GM19452 (cell line): ENCODE data around the gene C11orf21.
"Not testable (repeated sequence)": the region's sequence is repeated elsewhere in the genome, so short reads cannot be mapped to it uniquely, and the experiment has no call there.

Experiments
- ATAC-seq: cut with Tn5 transposase; IDR thresholded peaks from one replicate; pipeline ENCODE4 v1.9.1; 2021; ENCODE audit not compliant: unreplicated experiment

Gene C11orf21

GRCh38 chr11:2301631-2302305 lies at the start of gene C11orf21, which contains the start of gene TSPAN32:
TSS of gene C11orf21 (minus strand) at chr11:2301918. CDS start at chr11:2301808, 110 bp downstream.
TSS of gene TSPAN32 (plus strand) at chr11:2302013. CDS start at chr11:2302150, 137 bp downstream.
- ATAC-seq, result no peak

GRCh38 chr11:2348986-2349385 lies 47.3 kb upstream of the C11orf21 start:
- ATAC-seq, result no peak

- no peak for ATAC-seq
Measured at GRCh38 chr11:2347308-2347830, 45.7 kb upstream of the C11orf21 start.

DNA sequence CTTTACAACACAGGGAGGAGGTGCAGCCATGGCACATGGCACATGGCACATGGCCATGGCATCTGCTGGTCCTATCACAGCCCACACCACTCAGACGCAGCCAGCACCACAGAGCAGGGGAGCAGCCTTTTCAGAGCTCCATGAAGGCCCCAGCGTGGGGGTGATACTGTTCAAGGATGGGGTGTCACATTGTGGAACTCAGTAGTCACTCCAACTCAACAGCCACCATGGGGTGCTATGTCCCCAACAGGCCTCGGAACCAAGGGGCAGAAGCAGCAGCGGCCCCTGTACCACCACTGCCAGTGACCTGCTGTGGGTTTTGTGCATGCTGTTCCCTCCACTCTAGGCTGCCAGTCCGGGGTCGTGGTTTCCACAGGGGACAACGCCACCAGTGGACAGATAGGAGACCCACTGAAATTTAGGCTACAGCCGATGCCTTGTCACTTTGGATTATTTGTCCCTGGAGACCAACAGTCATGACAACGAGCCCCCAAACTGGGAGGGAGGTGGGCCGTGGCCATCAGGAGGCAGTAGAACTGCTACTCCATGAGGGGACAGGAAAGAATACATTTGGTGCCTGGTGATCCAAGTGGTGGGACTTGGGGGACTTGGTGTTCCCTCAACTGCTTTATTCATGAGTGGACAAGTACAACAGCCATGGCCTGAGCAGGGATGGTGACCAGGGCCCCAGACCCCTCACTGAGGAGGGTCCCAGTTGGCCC lies 45.0 kb upstream of the C11orf21 start:
- ATAC-seq, result no peak

DNA sequence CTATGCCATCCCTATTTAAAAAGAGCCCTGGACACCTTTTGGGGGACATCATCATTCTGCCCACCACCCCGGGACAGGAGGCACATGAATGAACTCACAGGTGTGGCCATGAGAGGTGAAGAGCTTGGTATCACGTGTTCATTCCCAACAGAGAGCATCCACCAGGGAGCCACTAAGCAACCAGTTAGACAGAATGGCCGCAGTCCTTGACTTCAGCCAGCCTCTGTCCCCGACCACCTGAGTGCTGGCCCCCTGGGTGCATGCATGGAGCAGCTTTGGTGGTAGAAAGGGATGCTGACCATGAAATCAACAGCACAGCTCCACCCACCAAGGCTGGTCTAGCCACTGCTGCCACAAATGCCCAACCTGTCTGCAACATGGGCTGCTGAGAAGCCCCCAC lies 44.3 kb upstream of the C11orf21 start:
- no peak for ATAC-seq

DNA sequence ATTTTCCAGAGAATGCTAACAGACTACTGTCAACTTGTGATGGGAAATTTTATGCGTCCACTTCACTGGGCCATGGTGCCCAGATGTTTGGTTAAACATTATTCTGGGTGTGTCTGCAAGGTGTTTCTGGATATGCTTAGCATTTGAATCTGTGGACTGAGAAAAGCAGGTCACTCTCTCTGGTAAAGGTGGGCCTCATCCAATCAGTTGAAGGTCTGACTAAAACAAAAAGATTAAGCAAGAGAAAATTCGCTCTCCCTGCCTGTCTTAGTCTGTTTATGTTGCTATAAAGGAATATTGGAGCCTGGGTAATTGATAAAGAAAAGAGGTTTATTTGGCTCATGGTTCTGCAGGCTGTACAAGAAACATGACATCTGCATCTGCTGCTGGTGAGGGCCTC lies 43.3 kb upstream of the C11orf21 start:
- ATAC-seq, result no peak

DNA sequence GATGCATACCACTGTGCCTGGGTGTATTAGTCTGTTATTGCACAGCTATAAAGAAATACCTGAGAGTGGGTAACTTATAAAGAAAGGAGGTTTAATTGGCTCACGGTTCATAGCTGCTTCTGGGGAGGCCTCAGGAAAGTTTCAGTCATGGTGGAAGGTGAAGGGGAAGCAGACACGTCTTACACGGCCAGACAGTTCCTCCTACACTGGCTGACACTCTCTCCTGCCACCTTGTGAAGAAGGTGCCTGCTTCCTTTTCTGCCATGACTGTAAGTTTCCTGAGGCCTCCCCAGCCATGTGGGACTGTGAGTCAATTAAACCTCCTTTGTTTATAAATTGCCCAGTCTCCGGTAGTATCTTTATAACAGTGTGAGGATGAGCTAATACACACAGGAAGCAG lies 41.8 kb upstream of the C11orf21 start:
- no peak for ATAC-seq

DNA sequence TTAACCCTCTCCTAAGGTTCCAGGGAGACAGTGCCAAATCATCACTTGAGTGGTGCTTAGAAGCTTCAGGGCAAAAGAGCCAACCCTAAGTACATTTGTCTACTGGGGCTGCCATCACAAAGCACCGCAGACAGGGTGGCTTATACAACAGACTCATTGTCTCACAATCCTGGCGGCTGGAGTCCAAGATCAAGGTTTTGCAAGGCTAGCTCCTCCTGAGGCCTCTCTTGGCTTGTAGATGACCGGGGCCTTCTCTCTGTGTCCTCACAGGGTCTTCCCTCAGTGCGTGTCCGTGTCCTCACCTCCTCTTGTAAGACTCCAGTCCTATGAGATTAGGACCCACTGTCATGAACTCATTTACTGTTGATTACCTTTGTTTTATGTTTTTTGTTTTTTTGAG lies 41.3 kb upstream of the C11orf21 start:
- ATAC-seq, result no peak

GRCh38 chr11:2342557-2342956 lies 40.8 kb upstream of the C11orf21 start:
- no peak for ATAC-seq

DNA sequence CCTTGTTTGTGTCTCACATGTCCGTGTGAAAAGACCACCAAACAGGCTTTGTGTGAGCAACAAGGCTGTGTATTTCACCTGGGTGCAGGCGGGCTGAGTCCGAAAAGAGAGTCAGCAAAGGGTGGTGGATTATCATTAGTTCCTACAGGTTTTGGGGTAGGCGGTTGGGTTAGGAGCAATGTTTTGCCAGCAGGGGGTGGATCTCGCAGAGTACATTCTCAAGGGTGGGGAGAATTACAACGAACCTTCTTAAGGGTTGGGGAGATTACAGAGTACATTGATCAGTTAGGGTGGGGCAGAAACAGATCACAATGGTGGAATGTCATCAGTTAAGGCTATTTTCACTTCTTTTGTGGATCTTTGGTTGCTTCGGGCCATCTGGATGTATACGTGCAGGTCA lies 37.0 kb upstream of the C11orf21 start:
- ATAC-seq, result not testable (repeated sequence)

DNA sequence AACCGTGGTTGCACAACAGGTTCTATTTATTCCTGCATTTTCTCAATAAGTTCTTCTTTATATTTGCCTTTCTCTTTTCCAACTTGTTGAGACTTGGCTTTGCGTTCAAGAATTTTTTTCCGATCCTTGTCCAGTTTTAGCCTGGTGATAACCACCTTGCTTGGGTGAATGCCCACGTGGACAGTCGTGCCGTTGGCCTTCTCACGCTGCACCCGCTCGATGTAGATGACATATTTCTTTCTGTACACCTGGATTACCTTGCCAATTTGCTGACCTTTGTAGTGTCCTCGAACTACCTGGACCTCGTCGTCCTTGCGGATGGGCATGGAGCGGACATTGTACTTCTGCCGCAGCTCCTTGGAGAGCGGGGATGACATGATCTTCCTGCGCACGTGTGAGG lies 33.6 kb upstream of the C11orf21 start:
- ATAC-seq, result not testable (repeated sequence)

GRCh38 chr11:2333486-2334205 lies 31.9 kb upstream of the C11orf21 start:
- not testable (repeated sequence) for ATAC-seq

- not testable (repeated sequence) for ATAC-seq
Measured at GRCh38 chr11:2332569-2332968, 30.9 kb upstream of the C11orf21 start.

DNA sequence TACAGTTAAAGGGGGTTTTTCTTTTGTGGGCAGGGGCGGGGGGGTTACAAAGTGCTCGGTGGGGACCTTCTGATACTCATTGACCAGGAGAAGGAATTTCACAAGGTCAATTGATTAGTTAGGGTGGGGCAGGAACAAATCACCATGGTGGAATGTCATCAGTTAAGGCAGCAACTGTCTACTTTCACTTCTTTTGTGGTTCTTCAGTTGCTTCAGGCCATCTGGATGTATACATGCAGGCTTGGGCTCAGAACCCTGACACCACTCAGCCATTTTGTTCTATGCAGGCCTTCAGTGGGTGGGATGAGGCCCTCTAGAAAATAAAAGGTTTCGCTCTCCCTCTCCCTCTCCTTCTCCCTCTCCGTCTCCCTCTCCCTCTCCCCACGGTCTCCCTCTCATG lies 29.7 kb upstream of the C11orf21 start:
- no peak for ATAC-seq

- ATAC-seq, result no peak
Measured at GRCh38 chr11:2330696-2331095, 29.0 kb upstream of the C11orf21 start.

- ATAC-seq, result no peak
Measured at GRCh38 chr11:2329551-2329950, 27.8 kb upstream of the C11orf21 start.

DNA sequence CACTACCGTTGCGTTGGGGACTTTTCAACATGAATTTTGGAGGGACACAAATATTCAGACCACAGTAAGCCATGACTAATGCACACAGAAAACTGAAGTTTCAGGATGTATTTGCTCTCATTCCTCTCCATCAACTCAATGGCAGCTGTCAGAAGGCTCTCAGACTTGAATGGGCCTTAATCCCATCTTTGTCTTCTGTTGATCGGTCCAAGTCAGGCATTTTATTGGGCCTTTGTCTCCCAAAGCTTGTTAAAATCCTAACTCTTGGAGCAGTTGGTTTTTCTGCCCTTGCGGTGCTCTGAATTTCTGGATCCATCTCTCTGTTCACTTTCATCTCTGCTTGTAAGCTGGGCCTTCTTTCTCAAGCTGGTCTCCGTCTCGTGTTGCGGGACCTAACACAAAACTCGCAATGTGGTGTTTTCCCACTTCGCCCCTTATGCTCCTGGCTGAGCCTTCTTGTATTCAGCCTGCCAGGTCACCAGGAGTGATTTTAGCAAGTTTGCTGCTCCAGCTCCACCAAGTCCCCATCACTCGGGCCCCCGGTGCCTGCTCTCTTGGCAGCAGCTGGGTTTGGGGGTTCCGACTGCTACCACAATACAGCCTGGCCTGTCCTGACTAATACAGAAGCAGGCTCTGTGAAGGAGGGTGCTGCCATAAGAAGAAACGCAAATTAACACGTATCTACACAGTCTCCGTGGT lies 27.1 kb upstream of the C11orf21 start:
- ATAC-seq, result no peak

DNA sequence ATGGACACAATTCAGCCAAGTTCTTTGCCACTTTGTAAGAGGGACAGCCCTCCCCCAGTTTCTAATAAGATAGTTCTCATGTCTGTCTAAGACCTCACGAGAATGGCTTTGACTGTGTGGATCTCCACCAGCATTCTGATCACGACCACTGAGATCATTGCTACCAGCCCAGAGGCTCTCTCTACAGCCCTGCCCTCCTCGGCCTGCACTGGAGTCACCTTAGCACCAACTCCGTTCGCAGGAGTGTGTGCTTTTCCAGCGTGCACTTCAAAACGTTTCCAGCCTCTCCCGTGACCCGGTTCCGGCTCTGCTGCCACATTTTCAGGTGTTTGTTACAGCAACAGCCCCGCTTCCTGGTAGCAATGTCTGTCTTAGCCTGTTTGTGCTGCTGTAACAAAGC lies 26.3 kb upstream of the C11orf21 start:
- ATAC-seq, result no peak

GRCh38 chr11:2327032-2327431 lies 25.3 kb upstream of the C11orf21 start:
- ATAC-seq, result no peak

- ATAC-seq, result no peak
Measured at GRCh38 chr11:2325719-2326118, 24.0 kb upstream of the C11orf21 start.

DNA sequence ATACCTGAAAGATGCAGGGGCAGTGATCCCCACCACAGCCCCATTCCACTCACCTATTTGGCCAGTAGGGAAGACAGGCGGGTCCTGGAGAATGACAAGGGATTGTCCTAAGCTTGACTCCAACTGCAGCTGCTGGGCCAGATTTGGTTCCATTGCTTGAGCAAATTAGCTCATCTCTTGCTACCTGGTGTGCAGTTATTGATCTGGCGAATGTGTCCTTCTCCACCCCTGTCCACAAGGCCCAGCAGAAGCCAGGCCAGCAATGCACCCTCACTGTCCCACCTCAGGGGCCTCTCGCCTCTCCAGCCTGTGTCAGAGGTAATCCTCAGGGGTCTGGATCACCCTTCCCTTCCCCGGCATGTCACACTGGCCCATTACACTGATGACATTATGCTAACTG lies 23.4 kb upstream of the C11orf21 start:
- no peak for ATAC-seq
